Loucy (cell line): Measurements from ENCODE around the gene CHST12.

ENCODE experiments used
- EZH2phosphoT487 ChIP-seq: fragments of 200-600 bp; IDR thresholded peaks from 2 replicates; pipeline ENCODE4 v1.6.1; 2018; ENCODE audit warnings: antibody characterized with exemption, mild to moderate bottlenecking, moderate library complexity, borderline replicate concordance
- TF ChIP-seq, protein P1 (sequence below): fragments of 200-600 bp; sonication (generic); conservative IDR thresholded peaks from 2 replicates; pipeline ENCODE4 v1.5.1; 2014; ENCODE audit warnings: mild to moderate bottlenecking, antibody characterized with exemption, low read length

DNA sequence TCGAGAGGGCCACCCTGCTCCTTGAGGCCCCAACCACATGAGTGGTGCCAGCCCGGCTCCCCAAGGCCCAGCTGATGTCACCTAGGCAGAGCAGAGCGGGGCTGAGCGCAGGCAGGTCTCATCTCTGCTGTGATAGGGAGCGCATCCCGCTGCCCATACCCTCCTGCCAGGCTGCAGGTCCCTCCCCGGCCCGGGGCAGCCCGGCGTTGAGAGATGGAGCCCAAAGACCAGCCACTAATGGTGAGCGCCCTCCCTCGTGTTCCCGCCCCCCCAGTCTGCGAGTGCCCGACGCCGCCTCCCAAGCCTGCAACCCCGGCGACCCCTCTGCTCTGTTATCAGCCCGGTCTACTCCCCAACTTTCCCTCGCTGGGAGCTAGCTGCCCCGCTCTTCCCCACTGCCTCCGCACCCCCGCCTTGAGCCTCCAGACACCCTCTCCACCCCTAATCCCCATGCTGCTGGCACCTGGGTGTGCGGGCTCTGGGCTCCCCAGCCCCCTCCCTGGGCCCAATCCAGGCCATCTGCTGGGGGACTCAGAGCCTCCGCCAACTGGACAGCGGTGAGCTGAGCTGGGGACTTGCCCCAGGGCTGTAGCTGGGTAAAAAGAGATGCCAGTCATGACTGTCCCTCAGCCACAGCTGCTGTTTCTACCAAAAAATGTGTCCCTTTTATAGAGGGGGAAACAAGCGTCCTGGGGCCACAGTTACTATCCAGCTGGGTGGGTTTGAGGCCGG lies 19.7 kb upstream of the CHST12 start:
- TF ChIP-seq, protein P1, sequence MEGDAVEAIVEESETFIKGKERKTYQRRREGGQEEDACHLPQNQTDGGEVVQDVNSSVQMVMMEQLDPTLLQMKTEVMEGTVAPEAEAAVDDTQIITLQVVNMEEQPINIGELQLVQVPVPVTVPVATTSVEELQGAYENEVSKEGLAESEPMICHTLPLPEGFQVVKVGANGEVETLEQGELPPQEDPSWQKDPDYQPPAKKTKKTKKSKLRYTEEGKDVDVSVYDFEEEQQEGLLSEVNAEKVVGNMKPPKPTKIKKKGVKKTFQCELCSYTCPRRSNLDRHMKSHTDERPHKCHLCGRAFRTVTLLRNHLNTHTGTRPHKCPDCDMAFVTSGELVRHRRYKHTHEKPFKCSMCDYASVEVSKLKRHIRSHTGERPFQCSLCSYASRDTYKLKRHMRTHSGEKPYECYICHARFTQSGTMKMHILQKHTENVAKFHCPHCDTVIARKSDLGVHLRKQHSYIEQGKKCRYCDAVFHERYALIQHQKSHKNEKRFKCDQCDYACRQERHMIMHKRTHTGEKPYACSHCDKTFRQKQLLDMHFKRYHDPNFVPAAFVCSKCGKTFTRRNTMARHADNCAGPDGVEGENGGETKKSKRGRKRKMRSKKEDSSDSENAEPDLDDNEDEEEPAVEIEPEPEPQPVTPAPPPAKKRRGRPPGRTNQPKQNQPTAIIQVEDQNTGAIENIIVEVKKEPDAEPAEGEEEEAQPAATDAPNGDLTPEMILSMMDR = no peak
- TF ChIP-seq EZH2phosphoT487 = no peak
